GM23338 (cell line): ENCODE data around the gene RAI14. TPM values are rescaled to one million over a fixed set of nuclear protein-coding genes. Genes with fewer than 3 reads are reported as not detected.

Experiments used
- ATAC-seq: fragments of 200-7000 bp; cut with Tn5 transposase; 3 replicates; pipeline ENCODE4 v1.9.1; 2020
- DNase-seq: peaks from one replicate; pipeline ENCODE4 v3.0.0-alpha.2; 2015; ENCODE audit warnings: low spot score
- H2AFZ ChIP-seq: fragments of 200-600 bp; sonication (generic); 2 replicates; pipeline ENCODE4 v1.8.0; 2016; ENCODE audit warnings: antibody characterized with exemption, mild to moderate bottlenecking, moderate library complexity
- H3F3A ChIP-seq: fragments of 200-600 bp; sonication (generic); replicated peaks from 2 replicates; pipeline ENCODE4 v1.8.0; 2017; ENCODE audit warnings: antibody characterized with exemption, mixed run types, low read depth
- H3K27ac ChIP-seq: fragments of 200-600 bp; sonication (generic); 2 replicates; pipeline ENCODE4 v1.6.1; 2016; ENCODE audit warnings: low read depth
- H3K27me3 ChIP-seq: fragments of 200-600 bp; sonication (generic); 2 replicates; pipeline ENCODE4 v1.8.0; 2016; ENCODE audit warnings: mild to moderate bottlenecking, mixed run types, moderate library complexity; ENCODE audit not compliant: insufficient read depth
- H3K36me3 ChIP-seq: fragments of 200-600 bp; sonication (generic); 2 replicates; pipeline ENCODE4 v1.8.0; 2016; ENCODE audit warnings: mild to moderate bottlenecking; ENCODE audit not compliant: insufficient read depth
- H3K4me1 ChIP-seq: fragments of 200-600 bp; sonication (generic); 2 replicates; pipeline ENCODE4 v1.8.0; 2016; ENCODE audit warnings: mild to moderate bottlenecking, moderate library complexity; ENCODE audit not compliant: insufficient read depth
- H3K4me2 ChIP-seq: fragments of 200-600 bp; sonication (generic); 2 replicates; pipeline ENCODE4 v1.7.1; 2017; ENCODE audit warnings: mixed run types
- H3K4me3 ChIP-seq: fragments of 200-600 bp; sonication (generic); 2 replicates; pipeline ENCODE4 v1.6.1; 2016; ENCODE audit warnings: mixed run types
- H3K79me2 ChIP-seq: fragments of 200-600 bp; sonication (generic); replicated peaks from 2 replicates; pipeline ENCODE4 v1.8.0; 2017; ENCODE audit warnings: mild to moderate bottlenecking; ENCODE audit not compliant: insufficient read depth
- H3K9me2 ChIP-seq: fragments of 200-600 bp; sonication (generic); 2 replicates; pipeline ENCODE4 v1.8.0; 2017; ENCODE audit not compliant: insufficient read depth
- H4K20me1 ChIP-seq: fragments of 200-600 bp; sonication (generic); replicated peaks from 2 replicates; pipeline ENCODE4 v1.8.0; 2017; ENCODE audit warnings: mild to moderate bottlenecking; ENCODE audit not compliant: insufficient read depth
- H3K27ac Mint-ChIP-seq: 2 replicates; pipeline ENCODE4 v1.8.0; 2020; ENCODE audit warnings: inconsistent platforms, mild to moderate bottlenecking, moderate library complexity, mixed read lengths
- H3K27me3 Mint-ChIP-seq: 3 replicates; pipeline ENCODE4 v1.8.0; 2022; ENCODE audit warnings: low read depth, mild to moderate bottlenecking, moderate library complexity, mixed read lengths, inconsistent platforms; ENCODE audit not compliant: insufficient read depth, poor library complexity
- H3K36me3 Mint-ChIP-seq: 3 replicates; pipeline ENCODE4 v1.8.0; 2021; ENCODE audit warnings: low read depth, mild to moderate bottlenecking, inconsistent platforms, moderate library complexity, mixed read lengths
- H3K4me1 Mint-ChIP-seq: 3 replicates; pipeline ENCODE4 v1.8.0; 2020; ENCODE audit warnings: mild to moderate bottlenecking, inconsistent platforms, mixed read lengths
- H3K4me3 Mint-ChIP-seq: 3 replicates; pipeline ENCODE4 v1.8.0; 2021; ENCODE audit warnings: moderate library complexity, mild to moderate bottlenecking, inconsistent platforms, mixed read lengths
- H3K9me3 Mint-ChIP-seq: 3 replicates; pipeline ENCODE4 v1.8.0; 2020; ENCODE audit warnings: moderate library complexity, mild to moderate bottlenecking, inconsistent platforms, mixed read lengths
- CTCF ChIP-seq, 2 experiments: fragments of 200-600 bp in 1 of 2; sonication (generic) in 1 of 2; conservative IDR thresholded peaks; 2 replicates each; pipeline versions ENCODE4 v1.5.1 to v1.6.1; 2016 to 2017; ENCODE audit warnings: antibody characterized with exemption in 2 of 2, low read depth in 2 of 2, mild to moderate bottlenecking in 2 of 2, moderate library complexity in 1 of 2
- EZH2 ChIP-seq: fragments of 200-600 bp; sonication (generic); IDR thresholded peaks from one replicate; pipeline ENCODE4 v1.8.0; 2017; ENCODE audit warnings: antibody characterized with exemption, mild to moderate bottlenecking, low read depth; ENCODE audit not compliant: unreplicated experiment
- EZH2phosphoT487 ChIP-seq: fragments of 200-600 bp; sonication (generic); IDR thresholded peaks from one replicate; pipeline ENCODE4 v1.8.1; 2018; ENCODE audit warnings: antibody characterized with exemption; ENCODE audit not compliant: unreplicated experiment
- JUNB ChIP-seq: IDR thresholded peaks from one replicate; pipeline ENCODE4 v1.6.1; 2016; ENCODE audit warnings: antibody characterized with exemption; ENCODE audit not compliant: unreplicated experiment
- NANOG ChIP-seq: IDR thresholded peaks from 2 replicates; pipeline ENCODE4 v1.6.1; 2016; ENCODE audit warnings: antibody characterized with exemption, borderline replicate concordance
- POLR2AphosphoS5 ChIP-seq: IDR thresholded peaks from 2 replicates; pipeline ENCODE4 v1.6.1; 2016; ENCODE audit warnings: antibody characterized with exemption, low read depth
- STAT1 ChIP-seq: IDR thresholded peaks from one replicate; pipeline ENCODE4 v1.6.1; 2016; ENCODE audit warnings: antibody characterized with exemption; ENCODE audit not compliant: unreplicated experiment
- ZNF331 ChIP-seq: fragments of 250-450 bp; sonication (Bioruptor Pico); IDR thresholded peaks from 2 replicates; pipeline ENCODE4 v1.5.0; 2020; ENCODE audit warnings: low read depth, mild to moderate bottlenecking, moderate library complexity
- polyA plus RNA-seq: library from polyadenylated mRNA; unstranded; fragments of >200 nt; fragmentation: Nextera tagmentation; extraction: Ambion mirVana; gene quantifications from 2 replicates; pipeline ENCODE4 v1.2.1, GENCODE V29; 2016
- total RNA-seq: library from RNA; depleted of rRNA; stranded (reverse); fragments of >200 nt; shearing (Covaris generic); gene quantifications from 2 replicates; pipeline ENCODE4 v1.2.3, GENCODE V29; 2014
- TF ChIP-seq, protein P1 (sequence below): IDR thresholded peaks from one replicate; pipeline ENCODE4 v1.6.1; 2018; ENCODE audit warnings: antibody characterized with exemption; ENCODE audit not compliant: unreplicated experiment
- TF ChIP-seq, protein P2 (sequence below): IDR thresholded peaks from 2 replicates; pipeline ENCODE4 v1.6.1; 2016; ENCODE audit warnings: antibody characterized with exemption
- TF ChIP-seq, protein P3 (sequence below): fragments of 250-450 bp; sonication (Bioruptor Pico); IDR thresholded peaks from 2 replicates; pipeline ENCODE4 v1.5.0; 2020; ENCODE audit warnings: mild to moderate bottlenecking, moderate library complexity

RAI14 gene
- total and polyA plus RNA-seq, 2 experiments from 2014 or later: 58.8 to 95.8 TPM

DNA sequence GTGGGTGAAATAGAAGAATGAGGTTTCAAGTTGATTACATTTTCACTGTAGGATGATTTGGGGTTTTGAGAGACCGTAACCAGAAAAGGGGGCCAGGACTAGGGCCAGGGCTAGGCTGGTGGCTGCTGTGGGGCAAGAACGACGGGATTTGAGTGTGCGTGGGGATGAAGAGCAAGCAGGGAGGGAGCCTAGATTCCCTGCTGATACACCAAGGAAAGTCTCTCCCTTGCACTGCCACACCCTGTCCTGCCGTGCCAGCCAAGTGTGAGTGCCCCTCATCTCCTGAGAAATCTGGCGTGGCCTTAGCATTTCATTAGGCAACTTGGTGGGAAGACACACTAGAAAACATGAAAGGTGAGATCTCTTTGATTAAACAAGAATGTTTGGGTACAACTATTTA is 42.6 kb downstream of the RAI14 start (continued):
- no peak for TF ChIP-seq CTCF (conservative IDR thresholded peaks at IDR 0.05; ENCODE audit: low read depth in 2 of 2)

DNA sequence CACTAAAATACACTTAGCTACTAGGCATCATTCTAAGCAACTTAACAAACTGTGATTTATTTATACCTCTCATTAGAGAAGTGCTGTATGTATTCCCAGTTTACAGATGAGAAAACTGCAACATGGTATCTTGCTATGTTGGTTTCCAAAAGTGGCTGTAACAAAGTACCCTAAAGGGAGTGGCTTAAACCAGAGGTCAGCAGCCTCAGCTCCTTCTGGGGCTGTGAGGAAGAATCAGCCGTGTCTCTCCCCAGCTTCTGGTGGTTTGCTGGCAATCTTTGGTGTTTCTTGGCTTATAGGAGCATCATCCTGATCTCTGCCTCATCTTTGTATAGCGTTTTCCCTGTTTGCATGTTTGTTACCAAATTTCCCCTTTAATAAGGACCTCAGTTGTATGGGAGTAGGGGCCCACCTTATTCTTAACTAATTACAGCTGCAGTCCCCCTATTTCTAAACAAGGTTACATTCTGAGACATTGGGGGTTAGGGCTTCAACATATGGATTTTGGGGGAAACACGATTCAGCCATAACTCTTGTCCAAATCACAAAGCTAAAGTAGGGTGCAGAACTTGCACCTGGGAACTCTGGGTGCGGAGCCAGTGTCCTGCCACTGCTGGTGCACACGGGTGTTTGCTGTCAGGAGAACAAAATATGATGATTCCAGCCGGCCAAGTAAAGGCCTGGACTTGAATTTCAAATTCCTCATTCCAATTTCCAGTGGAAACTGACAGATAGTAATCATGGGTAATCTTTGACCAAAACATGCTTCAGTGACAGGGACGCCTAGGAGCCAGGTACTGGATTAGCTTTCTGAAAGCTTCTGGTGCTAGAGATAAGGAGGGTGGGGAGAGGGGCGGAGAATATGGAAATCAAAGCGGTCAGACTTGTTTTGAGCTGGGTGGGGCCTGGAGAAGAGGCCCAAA is 43.3 kb downstream of the RAI14 start:
- peak overlapping the region; percentile 71 for H3K27ac ChIP-seq
- DNase-seq: peak; percentile 84
- TF ChIP-seq, protein P1, sequence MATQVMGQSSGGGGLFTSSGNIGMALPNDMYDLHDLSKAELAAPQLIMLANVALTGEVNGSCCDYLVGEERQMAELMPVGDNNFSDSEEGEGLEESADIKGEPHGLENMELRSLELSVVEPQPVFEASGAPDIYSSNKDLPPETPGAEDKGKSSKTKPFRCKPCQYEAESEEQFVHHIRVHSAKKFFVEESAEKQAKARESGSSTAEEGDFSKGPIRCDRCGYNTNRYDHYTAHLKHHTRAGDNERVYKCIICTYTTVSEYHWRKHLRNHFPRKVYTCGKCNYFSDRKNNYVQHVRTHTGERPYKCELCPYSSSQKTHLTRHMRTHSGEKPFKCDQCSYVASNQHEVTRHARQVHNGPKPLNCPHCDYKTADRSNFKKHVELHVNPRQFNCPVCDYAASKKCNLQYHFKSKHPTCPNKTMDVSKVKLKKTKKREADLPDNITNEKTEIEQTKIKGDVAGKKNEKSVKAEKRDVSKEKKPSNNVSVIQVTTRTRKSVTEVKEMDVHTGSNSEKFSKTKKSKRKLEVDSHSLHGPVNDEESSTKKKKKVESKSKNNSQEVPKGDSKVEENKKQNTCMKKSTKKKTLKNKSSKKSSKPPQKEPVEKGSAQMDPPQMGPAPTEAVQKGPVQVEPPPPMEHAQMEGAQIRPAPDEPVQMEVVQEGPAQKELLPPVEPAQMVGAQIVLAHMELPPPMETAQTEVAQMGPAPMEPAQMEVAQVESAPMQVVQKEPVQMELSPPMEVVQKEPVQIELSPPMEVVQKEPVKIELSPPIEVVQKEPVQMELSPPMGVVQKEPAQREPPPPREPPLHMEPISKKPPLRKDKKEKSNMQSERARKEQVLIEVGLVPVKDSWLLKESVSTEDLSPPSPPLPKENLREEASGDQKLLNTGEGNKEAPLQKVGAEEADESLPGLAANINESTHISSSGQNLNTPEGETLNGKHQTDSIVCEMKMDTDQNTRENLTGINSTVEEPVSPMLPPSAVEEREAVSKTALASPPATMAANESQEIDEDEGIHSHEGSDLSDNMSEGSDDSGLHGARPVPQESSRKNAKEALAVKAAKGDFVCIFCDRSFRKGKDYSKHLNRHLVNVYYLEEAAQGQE: no peak
- TF ChIP-seq NANOG (no peak), EZH2phosphoT487 (no peak), STAT1 (no peak), ZNF331 (CRISPR knock-in tag) (no peak), JUNB (no peak), POLR2AphosphoS5 (no peak), EZH2 (no peak)
- TF ChIP-seq, protein P2, sequence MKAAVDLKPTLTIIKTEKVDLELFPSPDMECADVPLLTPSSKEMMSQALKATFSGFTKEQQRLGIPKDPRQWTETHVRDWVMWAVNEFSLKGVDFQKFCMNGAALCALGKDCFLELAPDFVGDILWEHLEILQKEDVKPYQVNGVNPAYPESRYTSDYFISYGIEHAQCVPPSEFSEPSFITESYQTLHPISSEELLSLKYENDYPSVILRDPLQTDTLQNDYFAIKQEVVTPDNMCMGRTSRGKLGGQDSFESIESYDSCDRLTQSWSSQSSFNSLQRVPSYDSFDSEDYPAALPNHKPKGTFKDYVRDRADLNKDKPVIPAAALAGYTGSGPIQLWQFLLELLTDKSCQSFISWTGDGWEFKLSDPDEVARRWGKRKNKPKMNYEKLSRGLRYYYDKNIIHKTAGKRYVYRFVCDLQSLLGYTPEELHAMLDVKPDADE: no peak
- TF ChIP-seq, protein P3, sequence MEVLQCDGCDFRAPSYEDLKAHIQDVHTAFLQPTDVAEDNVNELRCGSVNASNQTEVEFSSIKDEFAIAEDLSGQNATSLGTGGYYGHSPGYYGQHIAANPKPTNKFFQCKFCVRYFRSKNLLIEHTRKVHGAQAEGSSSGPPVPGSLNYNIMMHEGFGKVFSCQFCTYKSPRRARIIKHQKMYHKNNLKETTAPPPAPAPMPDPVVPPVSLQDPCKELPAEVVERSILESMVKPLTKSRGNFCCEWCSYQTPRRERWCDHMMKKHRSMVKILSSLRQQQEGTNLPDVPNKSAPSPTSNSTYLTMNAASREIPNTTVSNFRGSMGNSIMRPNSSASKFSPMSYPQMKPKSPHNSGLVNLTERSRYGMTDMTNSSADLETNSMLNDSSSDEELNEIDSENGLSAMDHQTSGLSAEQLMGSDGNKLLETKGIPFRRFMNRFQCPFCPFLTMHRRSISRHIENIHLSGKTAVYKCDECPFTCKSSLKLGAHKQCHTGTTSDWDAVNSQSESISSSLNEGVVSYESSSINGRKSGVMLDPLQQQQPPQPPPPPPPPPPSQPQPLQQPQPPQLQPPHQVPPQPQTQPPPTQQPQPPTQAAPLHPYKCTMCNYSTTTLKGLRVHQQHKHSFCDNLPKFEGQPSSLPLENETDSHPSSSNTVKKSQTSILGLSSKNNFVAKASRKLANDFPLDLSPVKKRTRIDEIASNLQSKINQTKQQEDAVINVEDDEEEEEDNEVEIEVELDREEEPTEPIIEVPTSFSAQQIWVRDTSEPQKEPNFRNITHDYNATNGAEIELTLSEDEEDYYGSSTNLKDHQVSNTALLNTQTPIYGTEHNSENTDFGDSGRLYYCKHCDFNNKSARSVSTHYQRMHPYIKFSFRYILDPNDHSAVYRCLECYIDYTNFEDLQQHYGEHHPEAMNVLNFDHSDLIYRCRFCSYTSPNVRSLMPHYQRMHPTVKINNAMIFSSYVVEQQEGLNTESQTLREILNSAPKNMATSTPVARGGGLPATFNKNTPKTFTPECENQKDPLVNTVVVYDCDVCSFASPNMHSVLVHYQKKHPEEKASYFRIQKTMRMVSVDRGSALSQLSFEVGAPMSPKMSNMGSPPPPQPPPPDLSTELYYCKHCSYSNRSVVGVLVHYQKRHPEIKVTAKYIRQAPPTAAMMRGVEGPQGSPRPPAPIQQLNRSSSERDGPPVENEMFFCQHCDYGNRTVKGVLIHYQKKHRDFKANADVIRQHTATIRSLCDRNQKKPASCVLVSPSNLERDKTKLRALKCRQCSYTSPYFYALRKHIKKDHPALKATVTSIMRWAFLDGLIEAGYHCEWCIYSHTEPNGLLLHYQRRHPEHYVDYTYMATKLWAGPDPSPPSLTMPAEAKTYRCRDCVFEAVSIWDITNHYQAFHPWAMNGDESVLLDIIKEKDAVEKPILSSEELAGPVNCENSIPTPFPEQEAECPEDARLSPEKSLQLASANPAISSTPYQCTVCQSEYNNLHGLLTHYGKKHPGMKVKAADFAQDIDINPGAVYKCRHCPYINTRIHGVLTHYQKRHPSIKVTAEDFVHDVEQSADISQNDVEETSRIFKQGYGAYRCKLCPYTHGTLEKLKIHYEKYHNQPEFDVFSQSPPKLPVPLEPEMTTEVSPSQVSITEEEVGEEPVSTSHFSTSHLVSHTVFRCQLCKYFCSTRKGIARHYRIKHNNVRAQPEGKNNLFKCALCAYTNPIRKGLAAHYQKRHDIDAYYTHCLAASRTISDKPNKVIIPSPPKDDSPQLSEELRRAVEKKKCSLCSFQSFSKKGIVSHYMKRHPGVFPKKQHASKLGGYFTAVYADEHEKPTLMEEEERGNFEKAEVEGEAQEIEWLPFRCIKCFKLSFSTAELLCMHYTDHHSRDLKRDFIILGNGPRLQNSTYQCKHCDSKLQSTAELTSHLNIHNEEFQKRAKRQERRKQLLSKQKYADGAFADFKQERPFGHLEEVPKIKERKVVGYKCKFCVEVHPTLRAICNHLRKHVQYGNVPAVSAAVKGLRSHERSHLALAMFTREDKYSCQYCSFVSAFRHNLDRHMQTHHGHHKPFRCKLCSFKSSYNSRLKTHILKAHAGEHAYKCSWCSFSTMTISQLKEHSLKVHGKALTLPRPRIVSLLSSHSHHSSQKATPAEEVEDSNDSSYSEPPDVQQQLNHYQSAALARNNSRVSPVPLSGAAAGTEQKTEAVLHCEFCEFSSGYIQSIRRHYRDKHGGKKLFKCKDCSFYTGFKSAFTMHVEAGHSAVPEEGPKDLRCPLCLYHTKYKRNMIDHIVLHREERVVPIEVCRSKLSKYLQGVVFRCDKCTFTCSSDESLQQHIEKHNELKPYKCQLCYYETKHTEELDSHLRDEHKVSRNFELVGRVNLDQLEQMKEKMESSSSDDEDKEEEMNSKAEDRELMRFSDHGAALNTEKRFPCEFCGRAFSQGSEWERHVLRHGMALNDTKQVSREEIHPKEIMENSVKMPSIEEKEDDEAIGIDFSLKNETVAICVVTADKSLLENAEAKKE (CRISPR knock-in tag): no peak

More for the DNA sequence above, 43.3 kb downstream of the RAI14 start:
- Histone ChIP-seq H3K36me3 (no peaks in the 10 kb centered on the region), H2AFZ (no peak overlapping the region), H3K9me2 (no peaks in the 10 kb centered on the region), H3K79me2 (peaks cover 85% of the 10 kb centered on the region), H3K27me3 (no peaks in the 10 kb centered on the region), H3F3A (0 out of 2 replicates have a peak, but pooled peaks cover 5% of the 10 kb centered on the region), H3K4me1 (peaks cover 69% of the 10 kb centered on the region), H3K4me2 (peak overlapping the region; percentile 22), H4K20me1 (no peaks in the 10 kb centered on the region; the same call in 1 of the 2 replicates), H3K4me3 (peak overlapping the region; percentile 26; the same call in 1 of the 2 replicates)
- Mint-ChIP-seq H3K9me3 (no peaks in the 10 kb centered on the region), H3K4me3 (peak overlapping the region; percentile 9; the same call in 1 of the 3 replicates), H3K27me3 (peaks cover 11% of the 10 kb centered on the region), H3K4me1 (peaks cover 73% of the 10 kb centered on the region), H3K27ac (peak overlapping the region; percentile 18; the same call in 1 of the 2 replicates), H3K36me3 (peaks cover 15% of the 10 kb centered on the region)
- peak; percentile 84 for ATAC-seq
